ENCODE results near the gene ZBTB16.

DNA sequence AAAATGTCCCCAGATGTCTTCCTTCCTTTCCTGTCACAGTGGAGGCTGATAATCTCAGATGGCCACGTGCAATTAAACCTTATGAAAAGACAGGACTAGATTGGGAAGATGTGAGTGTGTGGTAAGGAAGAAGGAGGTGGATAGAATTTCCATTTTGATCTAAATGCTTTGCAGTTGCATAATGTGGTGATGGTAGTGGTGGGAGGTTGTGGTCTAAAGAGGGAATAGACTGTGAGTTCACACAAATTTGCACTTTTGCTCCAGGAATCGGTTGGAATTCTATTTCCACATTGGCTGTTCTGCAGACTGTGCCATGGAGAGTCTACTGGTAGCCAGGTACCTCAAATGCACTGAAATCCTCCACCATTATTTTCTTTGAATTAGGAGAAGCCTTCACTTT lies 93.3 kb downstream of the ZBTB16 start:
- TF ChIP-seq, protein P1, sequence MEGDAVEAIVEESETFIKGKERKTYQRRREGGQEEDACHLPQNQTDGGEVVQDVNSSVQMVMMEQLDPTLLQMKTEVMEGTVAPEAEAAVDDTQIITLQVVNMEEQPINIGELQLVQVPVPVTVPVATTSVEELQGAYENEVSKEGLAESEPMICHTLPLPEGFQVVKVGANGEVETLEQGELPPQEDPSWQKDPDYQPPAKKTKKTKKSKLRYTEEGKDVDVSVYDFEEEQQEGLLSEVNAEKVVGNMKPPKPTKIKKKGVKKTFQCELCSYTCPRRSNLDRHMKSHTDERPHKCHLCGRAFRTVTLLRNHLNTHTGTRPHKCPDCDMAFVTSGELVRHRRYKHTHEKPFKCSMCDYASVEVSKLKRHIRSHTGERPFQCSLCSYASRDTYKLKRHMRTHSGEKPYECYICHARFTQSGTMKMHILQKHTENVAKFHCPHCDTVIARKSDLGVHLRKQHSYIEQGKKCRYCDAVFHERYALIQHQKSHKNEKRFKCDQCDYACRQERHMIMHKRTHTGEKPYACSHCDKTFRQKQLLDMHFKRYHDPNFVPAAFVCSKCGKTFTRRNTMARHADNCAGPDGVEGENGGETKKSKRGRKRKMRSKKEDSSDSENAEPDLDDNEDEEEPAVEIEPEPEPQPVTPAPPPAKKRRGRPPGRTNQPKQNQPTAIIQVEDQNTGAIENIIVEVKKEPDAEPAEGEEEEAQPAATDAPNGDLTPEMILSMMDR (IDR thresholded peaks at IDR 0.05; ENCODE audit: insufficient read depth, low read length) = no peak
- TF ChIP-seq POLR2AphosphoS5 (IDR thresholded peaks at IDR 0.05; ENCODE audit: low read depth) = no peak
- TF ChIP-seq, protein P2, sequence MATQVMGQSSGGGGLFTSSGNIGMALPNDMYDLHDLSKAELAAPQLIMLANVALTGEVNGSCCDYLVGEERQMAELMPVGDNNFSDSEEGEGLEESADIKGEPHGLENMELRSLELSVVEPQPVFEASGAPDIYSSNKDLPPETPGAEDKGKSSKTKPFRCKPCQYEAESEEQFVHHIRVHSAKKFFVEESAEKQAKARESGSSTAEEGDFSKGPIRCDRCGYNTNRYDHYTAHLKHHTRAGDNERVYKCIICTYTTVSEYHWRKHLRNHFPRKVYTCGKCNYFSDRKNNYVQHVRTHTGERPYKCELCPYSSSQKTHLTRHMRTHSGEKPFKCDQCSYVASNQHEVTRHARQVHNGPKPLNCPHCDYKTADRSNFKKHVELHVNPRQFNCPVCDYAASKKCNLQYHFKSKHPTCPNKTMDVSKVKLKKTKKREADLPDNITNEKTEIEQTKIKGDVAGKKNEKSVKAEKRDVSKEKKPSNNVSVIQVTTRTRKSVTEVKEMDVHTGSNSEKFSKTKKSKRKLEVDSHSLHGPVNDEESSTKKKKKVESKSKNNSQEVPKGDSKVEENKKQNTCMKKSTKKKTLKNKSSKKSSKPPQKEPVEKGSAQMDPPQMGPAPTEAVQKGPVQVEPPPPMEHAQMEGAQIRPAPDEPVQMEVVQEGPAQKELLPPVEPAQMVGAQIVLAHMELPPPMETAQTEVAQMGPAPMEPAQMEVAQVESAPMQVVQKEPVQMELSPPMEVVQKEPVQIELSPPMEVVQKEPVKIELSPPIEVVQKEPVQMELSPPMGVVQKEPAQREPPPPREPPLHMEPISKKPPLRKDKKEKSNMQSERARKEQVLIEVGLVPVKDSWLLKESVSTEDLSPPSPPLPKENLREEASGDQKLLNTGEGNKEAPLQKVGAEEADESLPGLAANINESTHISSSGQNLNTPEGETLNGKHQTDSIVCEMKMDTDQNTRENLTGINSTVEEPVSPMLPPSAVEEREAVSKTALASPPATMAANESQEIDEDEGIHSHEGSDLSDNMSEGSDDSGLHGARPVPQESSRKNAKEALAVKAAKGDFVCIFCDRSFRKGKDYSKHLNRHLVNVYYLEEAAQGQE (IDR thresholded peaks at IDR 0.05; ENCODE audit: insufficient replicate concordance, low read depth) = no peak

Data from HL-60 (cell line).